ENCODE measurements around the gene SERPINB6.
"Not testable (repeated sequence)": the region's sequence is repeated elsewhere in the genome, so short reads cannot be mapped to it uniquely, and the experiment has no call there.

Gene SERPINB6

DNA sequence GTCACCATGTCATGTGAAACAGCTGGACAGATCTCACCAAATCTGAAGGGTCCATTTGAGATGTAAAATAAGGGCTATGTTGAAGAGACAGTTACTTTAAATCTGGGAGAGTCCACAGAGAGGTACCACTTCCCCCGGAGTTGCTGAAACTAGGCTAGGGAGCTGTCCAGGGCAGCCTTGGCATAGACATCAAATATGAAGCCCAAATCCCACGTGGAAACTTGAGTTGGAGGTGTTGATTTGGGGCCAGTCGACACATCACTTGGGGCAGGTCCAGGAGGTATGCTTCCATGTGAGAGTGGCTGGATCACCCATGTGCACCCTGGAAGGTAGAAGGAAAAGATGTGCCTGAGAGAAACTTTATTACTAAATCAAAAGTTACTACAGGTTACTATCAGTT, 56.2 kb downstream of the SERPINB6 start:
- FAIRE-seq (no peak), DNase-seq (ENCODE audit: low spot score) (no peak)

DNA sequence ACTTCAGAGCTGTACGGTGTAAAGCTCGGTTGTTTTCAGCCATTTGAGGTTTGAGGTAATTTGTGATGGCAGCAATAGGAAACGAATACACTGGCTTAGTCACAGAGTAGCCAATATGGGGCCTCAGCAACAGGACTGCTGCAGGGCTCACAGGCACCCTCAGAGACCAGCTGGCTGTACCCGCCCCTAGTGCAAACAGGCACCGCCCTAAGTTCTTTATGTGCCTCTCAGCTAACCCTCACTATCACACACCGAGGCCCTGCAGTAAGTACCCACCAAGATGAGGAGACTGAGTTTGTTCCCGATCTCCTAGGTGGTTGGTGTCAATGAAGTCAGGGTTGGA, 57.1 kb downstream of the SERPINB6 start:
- FAIRE-seq: no peak
- DNase-seq (ENCODE audit: low spot score): no peak

DNA sequence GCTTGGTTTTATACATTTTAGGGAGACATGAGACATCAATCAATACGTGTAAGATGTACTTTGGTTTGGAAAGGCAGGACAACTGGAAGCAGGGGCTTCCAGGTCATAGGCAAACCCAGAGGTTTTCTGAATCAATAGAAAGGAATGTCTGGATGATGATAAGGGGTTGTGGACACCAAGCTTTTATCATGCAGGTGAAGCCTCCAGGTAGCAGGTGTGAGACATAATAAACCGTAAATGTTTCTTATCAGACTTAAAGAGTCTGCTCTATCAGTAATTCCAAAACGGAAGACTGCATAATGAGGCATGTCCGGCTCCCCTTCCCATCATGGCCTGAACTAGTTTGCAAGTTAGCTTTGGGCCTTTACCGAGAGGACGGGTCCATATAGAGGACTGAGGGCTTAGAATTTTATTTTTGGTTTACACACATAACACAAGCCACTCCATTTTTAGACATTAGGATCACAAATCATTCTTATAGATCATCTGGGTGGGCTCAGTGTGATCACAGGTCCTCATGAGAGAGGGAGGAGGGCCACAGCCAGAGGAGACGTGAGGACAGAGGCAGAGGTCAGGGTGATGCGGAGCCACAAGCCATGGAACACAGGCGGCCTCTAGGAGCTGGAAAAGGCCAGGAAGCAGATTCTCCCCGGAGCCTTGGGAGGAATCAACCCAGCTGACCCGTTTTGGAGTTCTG, 57.6 kb downstream of the SERPINB6 start:
- no peak for DNase-seq (ENCODE audit: low spot score)
- FAIRE-seq: no peak

DNA sequence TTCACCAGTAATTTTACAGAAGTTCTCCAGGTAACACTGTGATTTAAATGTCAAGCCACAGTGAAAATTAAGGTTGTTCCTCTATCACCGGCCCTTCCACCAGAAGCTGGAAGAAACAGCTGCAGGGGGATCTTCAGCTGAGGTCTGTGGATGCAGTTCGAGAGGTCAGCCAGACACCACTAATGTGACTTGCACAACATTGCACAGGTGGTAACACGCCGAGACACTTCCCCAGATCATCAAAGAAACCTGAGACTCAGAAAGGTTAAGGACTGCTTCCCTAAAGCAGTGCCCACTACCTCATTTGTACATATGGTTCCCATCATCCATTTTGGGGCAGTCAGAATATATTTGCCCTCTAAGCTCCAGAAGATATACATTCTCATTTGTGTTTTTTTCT, 60.2 kb downstream of the SERPINB6 start:
- no peak for FAIRE-seq

DNA sequence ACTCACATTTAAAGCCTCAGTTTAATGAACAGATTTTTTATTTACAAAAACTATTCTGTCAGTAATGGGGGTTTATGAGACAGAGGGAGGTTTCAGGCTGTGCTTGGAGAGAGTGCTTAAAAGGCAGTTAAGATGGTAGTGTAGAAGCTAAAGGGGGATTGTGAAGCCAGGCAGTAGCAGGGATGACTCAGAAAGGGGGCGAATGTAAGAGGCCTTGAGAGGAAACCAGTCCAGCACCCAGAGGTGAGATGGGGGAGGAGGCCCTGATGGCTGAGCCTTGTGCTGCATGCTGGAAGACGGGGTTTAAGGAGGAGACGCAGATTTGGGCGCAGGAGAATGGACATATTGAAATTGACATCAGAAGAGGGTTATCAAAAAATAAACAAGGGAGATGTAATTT, 61.6 kb downstream of the SERPINB6 start:
- FAIRE-seq (no peak), DNase-seq (ENCODE audit: low spot score) (no peak)

More for the DNA sequence above, 60.2 kb downstream of the SERPINB6 start:
- no peak for DNase-seq (ENCODE audit: low spot score)

DNA sequence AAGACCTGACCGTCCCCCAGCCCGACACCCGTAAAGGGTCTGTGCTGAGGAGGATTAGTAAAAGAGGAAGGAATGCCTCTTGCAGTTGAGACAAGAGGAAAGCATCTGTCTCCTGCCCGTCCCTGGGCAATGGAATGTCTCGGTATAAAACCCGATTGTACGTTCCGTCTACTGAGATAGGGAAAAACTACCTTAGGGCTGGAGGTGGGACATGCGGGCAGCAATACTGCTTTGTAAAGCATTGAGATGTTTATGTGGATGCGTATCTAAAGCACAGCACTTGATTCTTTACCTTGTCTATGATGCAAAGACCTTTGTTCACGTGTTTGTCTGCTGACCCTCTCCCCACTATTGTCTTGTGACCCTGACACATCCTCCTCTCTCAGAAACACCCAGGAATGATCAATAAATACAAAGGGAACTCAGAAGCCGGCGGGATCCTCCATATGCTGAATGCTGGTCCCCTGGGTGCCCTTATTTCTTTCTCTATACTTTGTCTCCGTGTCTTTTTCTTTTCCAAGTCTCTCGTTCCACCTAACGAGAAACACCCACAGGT, 62.2 kb downstream of the SERPINB6 start:
- FAIRE-seq; DNase-seq (ENCODE audit: low spot score): not testable (repeated sequence)

DNA sequence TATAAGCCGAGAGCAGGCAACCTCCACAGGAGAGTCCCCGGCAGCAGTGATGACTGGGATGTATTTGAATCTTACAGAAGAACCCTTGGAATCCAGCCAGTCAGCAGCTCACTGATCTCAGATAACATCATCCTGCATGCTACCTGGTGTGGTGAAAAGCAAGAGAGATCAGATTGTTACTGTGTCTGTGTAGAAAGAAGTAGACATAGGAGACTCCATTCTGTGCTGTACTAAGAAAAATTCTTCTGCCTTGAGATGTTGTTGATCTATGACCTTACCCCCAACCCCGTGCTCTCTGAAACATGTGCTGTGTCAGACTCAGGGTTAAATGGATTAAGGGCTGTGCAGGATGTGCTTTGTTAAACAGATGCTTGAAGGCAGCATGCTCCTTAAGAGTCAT, 62.9 kb downstream of the SERPINB6 start:
- not testable (repeated sequence) for DNase-seq (ENCODE audit: low spot score); FAIRE-seq

DNA sequence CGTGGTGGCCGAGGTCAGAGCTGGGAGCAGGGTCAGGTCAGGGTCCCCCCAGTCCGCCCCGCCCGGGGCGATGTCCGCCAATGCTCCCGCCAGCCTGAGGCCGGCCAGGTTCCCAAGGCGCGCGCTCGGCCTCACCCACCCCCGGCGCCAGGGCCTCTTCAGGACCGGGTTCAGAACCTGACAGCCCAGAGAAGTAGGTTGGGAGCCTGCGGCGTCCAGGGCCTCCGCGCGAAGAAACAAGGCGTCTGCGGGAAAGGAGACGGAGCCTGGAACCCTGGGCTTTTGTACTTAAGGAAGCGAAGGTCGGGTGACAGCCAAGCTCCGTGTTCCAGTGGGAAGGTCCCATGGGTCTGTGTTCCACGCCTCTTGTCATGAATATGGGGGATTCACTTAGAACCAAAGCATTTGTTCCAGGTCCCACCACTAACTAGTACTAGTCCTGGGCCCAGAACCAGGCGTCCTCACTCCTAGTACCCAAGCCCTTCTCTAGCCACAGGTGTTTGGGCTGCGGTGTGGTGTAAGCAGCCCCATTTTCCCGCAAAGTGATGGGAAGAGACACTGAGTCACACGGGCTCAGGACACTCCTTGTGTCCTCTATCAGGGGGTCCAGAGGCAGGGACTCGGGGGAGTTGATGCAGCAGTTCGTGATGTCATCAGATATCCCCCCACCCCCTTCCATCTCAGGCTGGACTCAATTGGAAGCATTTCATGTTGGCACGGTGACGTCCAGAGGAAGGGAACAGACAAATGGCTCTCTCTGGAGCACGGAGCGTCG, 67.8 kb downstream of the SERPINB6 start:
- DNase-seq (ENCODE audit: low spot score): not testable (repeated sequence)

DNA sequence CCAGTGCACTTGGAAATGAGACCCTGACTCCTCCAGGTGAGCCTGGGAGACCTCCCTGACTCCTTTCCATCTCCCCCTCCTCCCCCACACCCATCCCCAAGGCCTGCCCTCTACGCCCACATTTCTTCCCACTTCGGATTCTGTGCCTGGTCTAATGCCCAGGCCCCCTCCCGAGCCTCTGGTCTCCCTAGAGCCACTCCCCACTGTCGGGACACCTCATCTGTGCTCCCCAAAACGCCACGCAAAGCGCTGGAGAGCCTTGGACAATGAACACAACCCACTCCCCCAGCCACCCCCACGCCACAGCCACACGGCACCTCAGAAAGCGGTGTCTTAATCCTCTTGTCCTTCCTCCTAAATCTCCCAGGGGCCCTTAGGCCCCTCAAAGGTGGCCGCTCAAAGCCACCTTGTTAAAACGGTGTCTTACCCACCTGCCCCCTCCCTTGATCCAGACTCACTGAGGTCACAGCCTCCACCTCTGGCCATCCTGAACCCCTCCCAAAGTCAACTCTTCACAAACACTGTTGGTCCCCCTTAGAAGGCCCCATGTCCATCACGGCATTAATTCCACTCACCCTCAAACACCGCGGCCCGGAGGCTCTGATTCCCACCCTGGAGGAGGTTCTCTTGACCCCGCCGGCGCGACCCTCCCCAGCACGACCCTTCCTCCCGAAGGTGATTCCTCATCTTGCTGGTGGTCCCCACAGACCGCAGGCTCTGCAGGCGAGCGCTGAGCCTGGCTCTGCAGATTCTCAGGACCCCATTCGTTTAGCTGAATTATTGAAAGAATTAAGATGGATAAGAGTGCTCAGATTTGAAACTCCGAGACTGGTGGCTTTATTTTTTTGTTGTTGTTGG, 69.5 kb downstream of the SERPINB6 start:
- not testable (repeated sequence) for FAIRE-seq; DNase-seq (ENCODE audit: low spot score)

More for the DNA sequence above, 67.8 kb downstream of the SERPINB6 start:
- not testable (repeated sequence) for FAIRE-seq

DNA sequence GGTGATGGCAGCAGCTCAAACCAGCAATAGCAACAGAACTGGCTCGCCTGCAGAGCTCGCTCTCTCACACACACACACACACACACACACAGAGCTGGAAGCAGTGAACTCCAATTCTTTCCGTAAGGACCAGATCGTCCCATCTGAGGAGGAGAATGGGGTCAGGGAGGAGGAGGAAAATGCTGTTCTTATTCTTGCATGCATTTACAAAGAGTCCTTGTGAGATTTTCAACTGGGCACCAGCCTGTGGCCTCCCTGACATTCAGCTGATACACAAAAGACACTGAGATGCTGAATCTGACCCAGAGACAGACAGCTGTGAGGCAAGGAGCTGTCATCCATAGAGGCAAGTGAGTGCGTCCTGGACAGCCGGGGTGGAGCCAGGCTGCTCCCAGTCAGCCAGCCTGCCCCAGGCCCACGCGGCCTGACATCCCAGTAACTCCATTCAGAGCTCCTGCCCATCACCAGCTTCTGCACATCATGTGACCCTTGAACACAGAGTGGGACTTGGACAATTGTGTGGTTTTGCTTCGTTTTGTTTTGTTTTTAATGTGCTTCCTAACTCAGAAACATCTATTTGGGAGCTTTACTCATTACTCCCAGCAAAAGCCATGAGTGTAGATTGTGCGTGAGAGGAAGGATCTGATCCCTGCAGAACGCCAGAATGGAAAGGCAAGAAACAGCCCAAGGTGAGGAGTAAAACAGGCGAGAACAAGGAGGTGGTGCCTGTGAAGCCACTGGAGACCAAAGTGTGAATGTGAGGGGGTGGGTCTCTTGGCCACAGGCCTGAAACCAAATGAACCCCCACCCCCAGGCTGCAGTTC, 70.3 kb downstream of the SERPINB6 start:
- DNase-seq (ENCODE audit: low spot score): no peak
- no peak for FAIRE-seq

DNA sequence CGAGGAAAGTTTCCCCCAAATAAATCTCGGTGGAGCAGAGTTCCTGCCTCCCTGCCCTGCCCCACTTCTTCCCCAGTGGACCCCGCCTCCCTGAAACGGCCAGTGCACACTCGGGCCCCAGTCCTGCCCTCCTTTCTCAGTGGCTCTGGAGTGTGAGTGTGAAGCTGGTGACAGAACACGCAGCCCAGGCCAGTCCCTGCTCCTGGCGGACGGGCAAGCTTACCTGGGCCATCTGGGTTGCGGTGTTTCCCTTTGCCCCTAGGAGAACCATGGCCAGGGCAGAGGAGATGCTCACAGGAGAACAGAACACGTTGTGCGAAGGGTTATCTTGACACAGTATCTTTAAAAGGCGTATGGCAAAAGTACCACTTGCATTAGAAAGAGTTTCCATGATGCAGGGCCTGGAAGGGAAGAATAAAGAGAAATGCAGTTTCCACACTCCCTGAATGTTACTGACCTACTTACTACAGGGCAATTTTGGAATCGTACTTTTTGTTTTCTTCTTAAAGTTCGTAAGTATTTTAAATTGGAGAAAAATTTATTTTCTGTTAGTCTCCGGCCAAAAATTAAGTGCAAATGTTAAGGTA, 71.1 kb downstream of the SERPINB6 start:
- FAIRE-seq: no peak
- no peak for DNase-seq (ENCODE audit: low spot score)

DNA sequence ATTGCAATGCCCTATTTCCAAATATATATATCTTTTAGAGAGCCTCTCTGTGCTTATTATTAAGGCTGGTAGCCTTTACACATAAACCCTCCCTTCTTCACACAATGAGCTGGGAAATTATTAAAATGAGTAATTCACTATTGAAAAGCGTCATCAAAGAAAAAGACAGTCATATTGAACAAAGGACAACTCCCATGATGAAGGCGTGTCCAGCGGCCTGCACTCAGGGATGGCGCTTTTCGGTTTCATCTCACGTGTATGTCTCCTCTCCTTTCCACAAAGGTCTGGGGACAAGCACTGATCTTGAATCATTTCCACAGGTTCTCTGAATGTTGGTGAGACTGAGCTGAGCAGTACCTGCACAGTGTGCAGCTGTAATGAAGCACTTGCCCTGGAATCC, 71.8 kb downstream of the SERPINB6 start:
- FAIRE-seq (no peak), DNase-seq (ENCODE audit: low spot score) (no peak)

Measured in RCC 7860 (cell line).